Thymus (tissue), 11 donors: Measurements from ENCODE around the gene TSPAN33. TPM values are rescaled to one million over a fixed set of nuclear protein-coding genes. Genes with fewer than 3 reads are reported as not detected.

ENCODE experiments used
- DNase-seq, 9 donors: peaks; one replicate each; pipeline ENCODE4 v3.0.0-alpha.2; 2013; ENCODE audit warnings: low spot score in 9 of 9, low read depth in 6 of 9, missing footprints in 1 of 9
- H3K27ac ChIP-seq, 2 donors: one replicate each; pipeline ENCODE4 v1.5.1; 2013; ENCODE audit warnings: control low read depth in 1 of 2, low read depth in 1 of 2, low read length in 1 of 2, mild to moderate bottlenecking in 1 of 2, moderate library complexity in 1 of 2
- H3K27me3 ChIP-seq, 2 donors: one replicate each; pipeline ENCODE4 v1.5.1; 2013; ENCODE audit warnings: low read length in 1 of 2; ENCODE audit not compliant: control insufficient read depth in 2 of 2, insufficient read depth in 1 of 2
- H3K36me3 ChIP-seq, 2 donors: one replicate each; pipeline ENCODE4 v1.5.1; 2013; ENCODE audit warnings: low read length in 1 of 2, mild to moderate bottlenecking in 1 of 2, moderate library complexity in 1 of 2; ENCODE audit not compliant: control insufficient read depth in 2 of 2, insufficient read depth in 2 of 2
- H3K4me1 ChIP-seq, 2 donors: one replicate each; pipeline ENCODE4 v1.5.1; 2013; ENCODE audit warnings: low read length in 2 of 2; ENCODE audit not compliant: control insufficient read depth in 2 of 2, insufficient read depth in 2 of 2
- H3K4me3 ChIP-seq, 2 donors: one replicate each; pipeline ENCODE4 v1.5.1; 2013; ENCODE audit warnings: low read length in 2 of 2, control low read depth in 1 of 2, mild to moderate bottlenecking in 1 of 2
- H3K9me3 ChIP-seq, 2 donors: one replicate each; pipeline ENCODE4 v1.5.1; 2013; ENCODE audit warnings: low read length in 1 of 2, mild to moderate bottlenecking in 1 of 2; ENCODE audit not compliant: control insufficient read depth in 2 of 2, insufficient read depth in 1 of 2
- WGBS: extraction: QIAGEN DNeasy Blood & Tissue Kit; methylation state at CpG from one replicate; pipeline ENCODE4 v1.1.7; 2013; 5-methylcytosine and 5-hydroxymethylcytosine counted together
- polyA plus RNA-seq: library from polyadenylated mRNA; stranded (reverse); fragments of 200-250 nt; gene quantifications from one replicate; pipeline ENCODE4 v1.2.3, GENCODE V29; 2013
- total RNA-seq: library from RNA; stranded (reverse); fragments of 120-200 nt; gene quantifications from one replicate; pipeline ENCODE4 v1.2.4, GENCODE V29; 2013
- donor health status: healthy.

The TSPAN33 gene
- total and polyA plus RNA-seq, 2 donors, result 23.4 to 29.2 TPM

DNA sequence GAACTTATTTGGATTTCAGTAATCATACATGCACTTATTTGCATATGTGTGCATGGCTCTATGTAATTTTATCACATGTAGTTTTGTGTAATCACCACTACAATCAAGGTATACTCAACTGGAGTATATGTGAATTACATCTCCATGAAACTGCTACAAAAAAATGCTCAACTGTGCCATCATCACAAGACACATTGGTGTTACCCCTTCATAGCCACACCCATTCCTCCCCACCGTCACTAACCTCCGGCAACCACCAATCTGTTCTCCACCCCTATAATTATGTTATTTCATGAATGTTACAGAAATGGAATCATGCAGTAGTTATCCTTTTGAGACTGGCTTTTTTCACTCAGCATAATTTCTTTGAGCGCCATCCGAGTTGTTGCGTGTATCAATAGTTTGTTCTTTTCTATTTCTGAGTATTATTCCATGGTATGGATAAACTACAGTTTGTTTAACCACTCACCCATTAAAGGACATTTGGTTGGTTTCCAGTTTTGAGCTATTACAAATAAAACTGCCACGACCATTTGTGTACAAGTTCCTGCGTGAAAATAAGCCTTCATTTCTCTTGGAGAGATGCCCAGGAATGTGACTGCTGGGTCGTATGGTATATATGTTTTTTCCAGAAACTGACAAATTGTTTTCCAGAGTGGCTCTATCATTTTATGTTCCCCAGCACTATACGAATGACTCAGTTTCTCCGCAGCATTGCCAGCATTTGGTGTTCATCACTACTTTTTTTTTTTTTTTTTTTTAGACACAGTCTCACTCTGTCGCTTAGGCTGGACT lies 32.6 kb downstream of the TSPAN33 start:
- Histone ChIP-seq H3K36me3 (no peaks in the 10 kb centered on the region), H3K4me3 (no peak overlapping the region), H3K27ac (no peak overlapping the region), H3K27me3 (no peaks in the 10 kb centered on the region), H3K4me1 (no peaks in the 10 kb centered on the region), H3K9me3 (no peaks in the 10 kb centered on the region)
- no peak for DNase-seq
- 86% methylated on average over 11 of the region's 11 CpGs for WGBS

DNA sequence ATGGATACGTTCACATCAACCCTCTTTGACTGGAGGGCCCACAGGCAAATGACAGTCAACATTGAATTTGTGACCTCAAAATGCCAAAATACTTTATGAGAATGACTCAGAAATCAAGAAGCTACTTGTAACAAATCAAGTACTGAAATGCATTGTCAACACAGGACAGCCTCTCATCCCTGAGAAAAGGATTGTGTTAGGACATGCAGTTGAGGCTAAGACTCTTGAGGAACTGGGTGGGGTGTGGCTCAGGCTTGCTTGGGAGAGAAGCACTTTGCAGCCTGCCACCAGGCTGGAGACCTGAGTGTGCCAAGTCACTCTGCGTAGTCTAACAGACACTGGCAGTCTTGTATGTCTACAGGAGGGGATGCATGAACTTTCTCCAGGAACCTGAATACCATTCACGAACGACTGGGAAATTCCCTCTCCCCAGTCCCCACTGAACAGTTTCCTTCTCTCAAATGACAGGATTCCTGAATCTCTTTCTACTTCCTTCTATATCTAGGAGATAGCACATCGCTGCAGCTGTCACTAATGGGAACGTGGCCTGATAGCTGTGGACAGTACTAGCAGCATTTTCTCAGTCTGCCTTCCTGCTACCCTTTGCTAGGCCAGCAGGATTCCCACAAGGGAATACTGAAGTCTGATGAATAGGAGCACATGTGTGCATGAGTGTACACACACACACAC lies 40.6 kb downstream of the TSPAN33 start:
- WGBS, result 93% methylated on average over 6 of the region's 6 CpGs
- DNase-seq, result no peak
- Histone ChIP-seq H3K36me3 (no peaks in the 10 kb centered on the region), H3K9me3 (no peaks in the 10 kb centered on the region), H3K27me3 (peaks cover 0 to 17% of the 10 kb centered on the region in 2 donors), H3K4me3 (no peak overlapping the region), H3K4me1 (peaks cover 9 to 24% of the 10 kb centered on the region in 2 donors), H3K27ac (no peak overlapping the region)

- no peaks in the 10 kb centered on the region for H3K9me3 ChIP-seq
- peaks cover 12 to 34% of the 10 kb centered on the region in 2 donors for H3K4me1 ChIP-seq
- H3K27ac ChIP-seq, result no peak overlapping the region
- H3K4me3 ChIP-seq, result no peak overlapping the region
- H3K27me3 ChIP-seq, result peaks cover 0 to 23% of the 10 kb centered on the region in 2 donors
- 90% methylated on average over 6 of the region's 6 CpGs for WGBS
- DNase-seq, result no peak
- no peaks in the 10 kb centered on the region for H3K36me3 ChIP-seq
Observed at GRCh38 chr7:129186749-129187260, 42.3 kb downstream of the TSPAN33 start.

DNA sequence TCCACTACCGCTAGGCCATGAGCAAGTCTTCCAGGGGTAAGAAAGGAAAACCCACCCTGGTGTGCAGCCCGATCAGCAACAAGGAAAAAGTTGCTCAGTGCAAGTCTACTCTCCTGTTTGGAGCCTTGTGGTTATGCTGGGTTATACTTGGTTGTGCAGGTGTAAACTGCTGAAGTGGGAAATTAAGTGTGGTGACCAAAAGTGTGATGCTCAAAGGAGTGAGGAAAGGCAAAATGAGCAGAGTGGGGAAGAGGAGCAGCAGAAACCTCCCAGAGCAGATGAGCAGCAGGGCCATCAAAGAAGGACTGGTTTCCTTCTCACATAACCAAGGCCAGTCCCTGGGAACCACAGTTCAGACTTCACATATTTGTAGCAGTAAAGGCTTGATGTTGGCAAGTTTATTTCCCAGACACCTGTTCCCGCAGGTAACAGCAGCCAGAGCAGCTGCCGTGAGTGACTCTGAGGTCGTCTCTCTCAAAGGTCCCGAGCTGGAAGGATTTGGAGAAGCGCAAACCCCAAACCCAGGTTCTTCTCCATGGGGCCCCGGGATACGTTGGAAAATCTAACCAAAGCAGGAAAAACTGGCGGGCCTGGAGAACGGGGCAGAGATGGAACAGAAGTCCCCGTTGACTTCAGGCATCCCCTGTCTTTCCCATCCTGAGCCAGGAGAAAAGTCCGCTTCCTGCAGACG lies 43.3 kb downstream of the TSPAN33 start:
- 27% methylated on average over 14 of the region's 14 CpGs for WGBS
- DNase-seq, result peak in 1 of 9 donors; percentile 28
- Histone ChIP-seq H3K27me3 (peaks cover 0 to 23% of the 10 kb centered on the region in 2 donors), H3K36me3 (no peaks in the 10 kb centered on the region), H3K4me1 (peaks cover 12 to 34% of the 10 kb centered on the region in 2 donors), H3K9me3 (no peaks in the 10 kb centered on the region), H3K27ac (no peak overlapping the region), H3K4me3 (peak overlapping the region; percentile 46 to 66)

DNA sequence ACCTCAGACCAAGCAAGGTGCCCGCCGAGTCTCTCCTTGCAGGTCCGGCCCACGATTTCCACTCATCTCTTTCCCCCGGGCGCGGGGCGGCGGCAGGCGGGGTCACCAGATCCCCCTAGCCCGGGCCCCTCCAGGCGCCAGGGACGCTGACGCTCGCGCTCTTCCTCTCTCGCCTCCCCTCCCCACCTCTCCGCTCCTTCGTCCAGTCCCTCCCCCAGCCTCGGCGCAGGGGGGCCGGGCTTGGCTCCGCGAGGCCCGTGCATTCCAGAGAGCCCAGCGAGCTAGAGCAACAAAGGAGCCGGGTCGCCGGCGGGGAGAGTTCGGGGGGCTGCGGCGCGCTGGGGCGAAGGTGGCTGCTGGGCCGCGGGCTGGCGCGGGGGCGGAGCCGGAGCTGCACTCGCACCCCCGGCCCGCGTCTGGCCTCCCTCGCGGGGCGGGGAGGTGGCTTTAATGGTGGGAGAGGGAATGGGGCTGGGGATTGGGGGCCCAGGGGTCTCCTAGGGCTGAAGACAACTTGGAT lies 43.9 kb downstream of the TSPAN33 start, which contains the start of gene SMO:
TSS of gene SMO (plus strand) at position 262 of the 520 bp plus-strand sequence. CDS start 519 bp downstream, outside the sequence.
- Histone ChIP-seq H3K4me3 (peak within 1 kb of the TSS; percentile 49 to 66), H3K36me3 (no peaks in the 10 kb centered on the region), H3K4me1 (peaks cover 12 to 34% of the 10 kb centered on the region in 2 donors), H3K27me3 (peaks cover 0 to 23% of the 10 kb centered on the region in 2 donors), H3K9me3 (no peaks in the 10 kb centered on the region), H3K27ac (no peak within 1 kb of the TSS)
- peak in 1 of 9 donors; percentile 61 for DNase-seq
- 1% methylated on average over 48 of the region's 48 CpGs for WGBS

- peak overlapping the region; percentile 49 to 66 for H3K4me3 ChIP-seq
- peaks cover 0 to 23% of the 10 kb centered on the region in 2 donors for H3K27me3 ChIP-seq
- H3K36me3 ChIP-seq, result no peaks in the 10 kb centered on the region
- DNase-seq, result no peak
- under 1% methylated on average over 83 of the region's 83 CpGs for WGBS
- H3K4me1 ChIP-seq, result peaks cover 12 to 34% of the 10 kb centered on the region in 2 donors
- no peaks in the 10 kb centered on the region for H3K9me3 ChIP-seq
- no peak overlapping the region for H3K27ac ChIP-seq
Observed at GRCh38 chr7:129188892-129189660, 44.6 kb downstream of the TSPAN33 start.

- Histone ChIP-seq H3K27ac (no peak overlapping the region), H3K36me3 (no peaks in the 10 kb centered on the region), H3K4me3 (peak overlapping the region; percentile 49 to 66), H3K9me3 (no peaks in the 10 kb centered on the region), H3K27me3 (peaks cover 0 to 23% of the 10 kb centered on the region in 2 donors), H3K4me1 (peaks cover 12 to 31% of the 10 kb centered on the region in 2 donors)
- WGBS, result 60% methylated on average over 13 of the region's 13 CpGs
- no peak for DNase-seq
Observed at GRCh38 chr7:129189661-129190310, 45.3 kb downstream of the TSPAN33 start.

GRCh38 chr7:129191272-129191671 lies 46.8 kb downstream of the TSPAN33 start:
- Histone ChIP-seq H3K36me3 (no peaks in the 10 kb centered on the region), H3K27me3 (peaks cover 0 to 23% of the 10 kb centered on the region in 2 donors), H3K4me1 (peaks cover 12 to 28% of the 10 kb centered on the region in 2 donors), H3K27ac (no peak overlapping the region), H3K4me3 (no peak overlapping the region), H3K9me3 (no peaks in the 10 kb centered on the region)
- WGBS, result 95% methylated on average over 3 of the region's 3 CpGs
- DNase-seq, result no peak
